Measurements from ENCODE around the gene WWC2.
"Not testable (repeated sequence)": the region's sequence is repeated elsewhere in the genome, so short reads cannot be mapped to it uniquely, and the experiment has no call there.

WWC2 gene

GRCh38 chr4:183289688-183290087 is 190.6 kb downstream of the WWC2 start:
- peak; percentile 27 for DNase-seq (ENCODE audit: low spot score)
- no peak for FAIRE-seq

- DNase-seq (ENCODE audit: low spot score): no peak
Measured at GRCh38 chr4:183291070-183291469, 192.0 kb downstream of the WWC2 start.

GRCh38 chr4:183295711-183296110 is 196.7 kb downstream of the WWC2 start:
- DNase-seq (ENCODE audit: low spot score): no peak
- no peak for FAIRE-seq

More at GRCh38 chr4:183291070-183291469, 192.0 kb downstream of the WWC2 start:
- no peak for FAIRE-seq

- FAIRE-seq (no peak), DNase-seq (ENCODE audit: low spot score) (no peak)
Measured at GRCh38 chr4:183297675-183298074, 198.6 kb downstream of the WWC2 start.

- no peak for FAIRE-seq
- no peak for DNase-seq (ENCODE audit: low spot score)
Measured at GRCh38 chr4:183299464-183299863, 200.4 kb downstream of the WWC2 start.

- no peak for DNase-seq (ENCODE audit: low spot score)
- no peak for FAIRE-seq
Measured at GRCh38 chr4:183300070-183300469, 201.0 kb downstream of the WWC2 start.

GRCh38 chr4:183300655-183301054 is 201.6 kb downstream of the WWC2 start:
- DNase-seq (ENCODE audit: low spot score): no peak
- no peak for FAIRE-seq

GRCh38 chr4:183303301-183303700 is 204.2 kb downstream of the WWC2 start:
- no peak for FAIRE-seq
- DNase-seq (ENCODE audit: low spot score): no peak

- FAIRE-seq: no peak
- DNase-seq (ENCODE audit: low spot score): no peak
Measured at GRCh38 chr4:183304067-183304466, 205.0 kb downstream of the WWC2 start.

GRCh38 chr4:183304538-183304937 is 205.5 kb downstream of the WWC2 start:
- FAIRE-seq: no peak
- no peak for DNase-seq (ENCODE audit: low spot score)

GRCh38 chr4:183306811-183307210 is 207.8 kb downstream of the WWC2 start:
- DNase-seq (ENCODE audit: low spot score) (no peak), FAIRE-seq (no peak)

- FAIRE-seq (no peak), DNase-seq (ENCODE audit: low spot score) (no peak)
Measured at GRCh38 chr4:183312841-183313240, 213.8 kb downstream of the WWC2 start.

- FAIRE-seq (no peak), DNase-seq (ENCODE audit: low spot score) (no peak)
Measured at GRCh38 chr4:183314336-183314735, 215.3 kb downstream of the WWC2 start.

- DNase-seq (ENCODE audit: low spot score): no peak
- FAIRE-seq: no peak
Measured at GRCh38 chr4:183314806-183315205, 215.7 kb downstream of the WWC2 start.

- FAIRE-seq (no peak), DNase-seq (ENCODE audit: low spot score) (no peak)
Measured at GRCh38 chr4:183318656-183319055, 219.6 kb downstream of the WWC2 start.

- no peak for FAIRE-seq
- DNase-seq (ENCODE audit: low spot score): no peak
Measured at GRCh38 chr4:183320211-183321059, 221.4 kb downstream of the WWC2 start, which contains the start of gene CLDN22. CLDN22 (minus strand) TSS chr4:183320276; CDS start chr4:183320218, 58 bp downstream.

- DNase-seq (ENCODE audit: low spot score) (no peak), FAIRE-seq (no peak)
Measured at GRCh38 chr4:183321079-183321478, 222.0 kb downstream of the WWC2 start.

- FAIRE-seq (no peak), DNase-seq (ENCODE audit: low spot score) (no peak)
Measured at GRCh38 chr4:183321516-183321915, 222.5 kb downstream of the WWC2 start.

- FAIRE-seq (no peak), DNase-seq (ENCODE audit: low spot score) (no peak)
Measured at GRCh38 chr4:183322326-183322725, 223.3 kb downstream of the WWC2 start, which contains the start of gene CLDN24. CLDN24 (minus strand) TSS chr4:183322426; CDS start chr4:183322426, 0 bp downstream.

GRCh38 chr4:183323295-183323694 is 224.2 kb downstream of the WWC2 start:
- no peak for FAIRE-seq
- no peak for DNase-seq (ENCODE audit: low spot score)

- DNase-seq (ENCODE audit: low spot score); FAIRE-seq: not testable (repeated sequence)
Measured at GRCh38 chr4:183324056-183324455, 225.0 kb downstream of the WWC2 start.

GRCh38 chr4:183324619-183325018 is 225.6 kb downstream of the WWC2 start:
- no peak for DNase-seq (ENCODE audit: low spot score)
- no peak for FAIRE-seq

- not testable (repeated sequence) for FAIRE-seq; DNase-seq (ENCODE audit: low spot score)
Measured at GRCh38 chr4:183326387-183326786, 227.3 kb downstream of the WWC2 start.

Measured in urothelium cell line (cell line).